Keratinocyte (primary cell): ENCODE measurements around the gene STK24.

Source experiments
- CTCF ChIP-seq, 3 experiments: IDR thresholded peaks in 1 of 3; conservative IDR thresholded peaks in 1 of 3; optimal IDR thresholded peaks in 1 of 3; 2 replicates in 2 of 3; 3 replicates in 1 of 3; pipeline versions ENCODE3 to v1.5.1; 2011; ENCODE audit warnings: low read length in 3 of 3, mild to moderate bottlenecking in 3 of 3, moderate library complexity in 2 of 3, control low read depth in 1 of 3, inconsistent platforms in 1 of 3; ENCODE audit not compliant: insufficient read depth in 2 of 3; ENCODE audit errors: extremely low read depth in 1 of 3
- EZH2 ChIP-seq: IDR thresholded peaks from one replicate; pipeline ENCODE4 v1.6.1; 2012; ENCODE audit warnings: inconsistent platforms, mild to moderate bottlenecking, low read length, moderate library complexity

- TF ChIP-seq CTCF (optimal IDR thresholded peaks at IDR 0.05 in 1 of 3, IDR thresholded peaks at IDR 0.05 in 1 of 3, conservative IDR thresholded peaks at IDR 0.05 in 1 of 3; ENCODE audit: extremely low read depth in 1 of 3, insufficient read depth in 2 of 3, low read length in 3 of 3) (no peak), EZH2 (no peak)
Measured at GRCh38 chr13:98532254-98532653, 44.7 kb downstream of the STK24 start.
